NB4 (cell line): ENCODE data around the gene KIF22.

Source experiments
- CTCF ChIP-seq: IDR thresholded peaks from one replicate; pipeline ENCODE4 v1.5.1; 2012; ENCODE audit warnings: low read depth, low read length
- POLR2A ChIP-seq: IDR thresholded peaks from 2 replicates; pipeline ENCODE4 v1.6.1; 2011; ENCODE audit warnings: mild to moderate bottlenecking; ENCODE audit not compliant: insufficient read length; ENCODE audit errors: extremely low read depth

DNA sequence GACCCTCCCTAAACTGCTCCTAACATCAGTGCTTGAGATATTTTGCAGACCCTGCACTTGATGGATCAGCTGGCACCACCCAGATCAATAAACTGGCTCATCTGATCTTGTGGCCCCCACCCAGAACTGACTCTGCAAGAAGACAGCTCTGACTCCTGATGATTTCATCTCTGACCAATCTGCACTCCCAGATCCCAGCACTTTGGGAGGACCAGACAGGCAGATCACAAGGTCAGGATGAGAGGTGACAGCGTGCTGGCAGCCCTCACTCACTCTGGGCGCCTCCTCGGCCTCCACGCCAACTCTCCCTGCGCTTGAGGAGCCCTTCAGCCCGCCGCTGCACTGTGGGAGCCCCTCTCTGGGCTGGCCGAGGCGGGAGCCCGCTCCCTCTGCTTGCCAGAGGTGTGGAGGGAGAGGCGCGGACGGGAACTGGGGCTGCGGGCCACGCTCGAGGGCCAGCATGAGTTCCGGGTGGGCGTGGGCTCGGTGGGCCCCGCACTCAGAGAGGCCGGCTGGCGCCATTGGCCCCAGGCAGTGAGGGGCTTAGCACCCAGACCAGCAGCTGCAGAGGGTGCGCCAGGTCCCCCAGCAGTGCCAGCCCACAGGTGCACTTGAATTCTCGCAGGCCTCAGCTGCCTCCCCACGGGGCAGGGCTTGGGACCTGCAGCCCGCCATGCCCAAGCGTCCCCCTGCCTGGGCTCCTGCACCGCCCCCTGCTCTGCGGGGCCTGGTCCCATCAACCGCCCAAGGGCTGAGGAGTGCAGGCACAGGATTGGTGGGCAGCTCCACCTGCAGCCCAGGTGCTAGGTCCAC is 42.4 kb upstream of the KIF22 start:
- TF ChIP-seq CTCF = no peak
- no peak for TF ChIP-seq POLR2A
